CD14-positive monocyte (primary cell): Measurements from ENCODE around the gene RNF180. TPM values are rescaled to one million over a fixed set of nuclear protein-coding genes. Genes with fewer than 3 reads are reported as not detected.

Source experiments
- DNase-seq, 3 donors: peaks; one replicate each; pipeline ENCODE4 v3.0.0-alpha.2; 2011 to 2022
- H2AFZ ChIP-seq: 2 replicates; pipeline ENCODE4 v1.6.0; 2012; ENCODE audit warnings: mild to moderate bottlenecking, low read depth, low read length, inconsistent platforms; ENCODE audit not compliant: insufficient read depth, poor library complexity, severe bottlenecking
- H3K27ac ChIP-seq, 2 donors: 1 replicate in 1 of 2; 2 replicates in 1 of 2; pipeline ENCODE4 v1.5.1; 2012 to 2013; ENCODE audit warnings: low read length in 2 of 2, control low read depth in 1 of 2, inconsistent platforms in 1 of 2, low read depth in 1 of 2, mild to moderate bottlenecking in 1 of 2
- H3K27me3 ChIP-seq, 2 donors: one replicate each; pipeline versions ENCODE4 v1.6.0 to v1.6.1; 2011 to 2013; ENCODE audit warnings: low read length in 2 of 2; ENCODE audit not compliant: control insufficient read depth in 2 of 2, insufficient read depth in 2 of 2
- H3K36me3 ChIP-seq, 2 donors: replicated peaks in 1 of 2; 1 replicate in 1 of 2; 2 replicates in 1 of 2; pipeline versions ENCODE4 v1.5.1 to v1.6.1; 2012 to 2013; ENCODE audit warnings: low read length in 2 of 2, control low read depth in 1 of 2, inconsistent platforms in 1 of 2, mild to moderate bottlenecking in 1 of 2; ENCODE audit not compliant: insufficient read depth in 2 of 2, control insufficient read depth in 1 of 2
- H3K4me1 ChIP-seq, 2 donors: 1 replicate in 1 of 2; 2 replicates in 1 of 2; pipeline versions ENCODE4 v1.5.1 to v1.6.1; 2012 to 2013; ENCODE audit warnings: low read length in 2 of 2, control low read depth in 1 of 2, inconsistent platforms in 1 of 2, mild to moderate bottlenecking in 1 of 2, moderate library complexity in 1 of 2; ENCODE audit not compliant: insufficient read depth in 2 of 2, control insufficient read depth in 1 of 2
- H3K4me2 ChIP-seq: replicated peaks from 2 replicates; pipeline ENCODE3; 2012; ENCODE audit warnings: low read length, moderate library complexity, mild to moderate bottlenecking; ENCODE audit not compliant: poor library complexity, severe bottlenecking; ENCODE audit errors: extremely low read depth
- H3K4me3 ChIP-seq, 3 experiments: fragments of 200-600 bp in 1 of 3; sonication (generic) in 1 of 3; replicated peaks in 1 of 3; 1 replicate in 2 of 3; 2 replicates in 1 of 3; pipeline ENCODE4 v1.5.1; 2011 to 2013; ENCODE audit warnings: low read length in 3 of 3, mild to moderate bottlenecking in 3 of 3, control low read depth in 2 of 3, low read depth in 2 of 3, inconsistent platforms in 1 of 3, moderate library complexity in 1 of 3
- H3K79me2 ChIP-seq: 2 replicates; pipeline ENCODE4 v1.6.0; 2012; ENCODE audit warnings: mild to moderate bottlenecking, control low read depth, inconsistent platforms, low read length, moderate library complexity; ENCODE audit not compliant: insufficient read depth
- H3K9ac ChIP-seq: 2 replicates; pipeline ENCODE4 v1.6.0; 2017; ENCODE audit warnings: low read length, mild to moderate bottlenecking; ENCODE audit not compliant: insufficient read depth, poor library complexity, severe bottlenecking
- H3K9me3 ChIP-seq, 2 donors: replicated peaks in 1 of 2; 1 replicate in 1 of 2; 2 replicates in 1 of 2; pipeline versions ENCODE4 v1.5.1 to v1.6.1; 2012 to 2013; ENCODE audit warnings: low read length in 2 of 2, control low read depth in 1 of 2; ENCODE audit not compliant: control insufficient read depth in 1 of 2, insufficient read depth in 1 of 2
- H4K20me1 ChIP-seq: 2 replicates; pipeline ENCODE4 v1.6.0; 2012; ENCODE audit warnings: mild to moderate bottlenecking, low read length, control low read depth, moderate library complexity; ENCODE audit not compliant: insufficient read depth
- H3K27ac Mint-ChIP-seq, 7 donors: one replicate each; pipeline ENCODE4 v1.8.0; 2020; ENCODE audit warnings: mild to moderate bottlenecking in 7 of 7, mixed read lengths in 7 of 7, moderate library complexity in 6 of 7, inconsistent platforms in 2 of 7
- H3K27me3 Mint-ChIP-seq, 3 donors: one replicate each; pipeline ENCODE4 v1.8.0; 2021 to 2022; ENCODE audit warnings: low read depth in 3 of 3, mild to moderate bottlenecking in 3 of 3, mixed read lengths in 3 of 3, moderate library complexity in 3 of 3, inconsistent platforms in 1 of 3
- H3K36me3 Mint-ChIP-seq, 2 donors: one replicate each; pipeline ENCODE4 v1.8.0; 2020; ENCODE audit warnings: mixed read lengths in 2 of 2, inconsistent platforms in 1 of 2, mild to moderate bottlenecking in 1 of 2
- H3K4me1 Mint-ChIP-seq: one replicate; pipeline ENCODE4 v1.8.0; 2020; ENCODE audit warnings: mild to moderate bottlenecking, mixed read lengths
- H3K4me3 Mint-ChIP-seq, 2 donors: one replicate each; pipeline ENCODE4 v1.8.0; 2020; ENCODE audit warnings: mild to moderate bottlenecking in 2 of 2, mixed read lengths in 2 of 2, moderate library complexity in 1 of 2
- H3K9me3 Mint-ChIP-seq, 7 donors: one replicate each; pipeline ENCODE4 v1.8.0; 2020 to 2022; ENCODE audit warnings: mixed read lengths in 7 of 7, mild to moderate bottlenecking in 6 of 7, moderate library complexity in 6 of 7, inconsistent platforms in 2 of 7
- CTCF ChIP-seq: fragments of 200-600 bp; IDR thresholded peaks from one replicate; pipeline ENCODE4 v1.8.0; 2022; ENCODE audit warnings: antibody characterized with exemption, mild to moderate bottlenecking
- WGBS: methylation state at CpG from one replicate; pipeline ENCODE4 v1.1.5; 2013; ENCODE audit warnings: missing lambda C conversion rate; ENCODE audit not compliant: insufficient coverage; 5-methylcytosine and 5-hydroxymethylcytosine counted together
- intact Hi-C, 2 donors: fragments of 100-400 bp; cut with micrococcal nuclease; formaldehyde crosslinking; loops; one replicate each; pipeline versions ENCODE4 v1.15.0 to v1.15.1; 2023
- polyA plus RNA-seq, 3 donors: library from polyadenylated mRNA; depleted of rRNA in 1 of 3; unstranded in 2 of 3; stranded (reverse) in 1 of 3; fragments of 300-500 nt in 2 of 3; fragments of >200 nt in 1 of 3; fragmentation: Illumina TruSeq in 2 of 3; gene quantifications; 1 replicate in 2 of 3; 2 replicates in 1 of 3; pipeline ENCODE4 v1.2.3, GENCODE V29; 2012 to 2021

RNF180 gene
- polyA plus RNA-seq, 3 donors, result not detected

- no peak overlapping the region for H3K4me3 Mint-ChIP-seq
- H3K27me3 Mint-ChIP-seq, result peaks cover 0 to 2% (median 0%) of the 10 kb centered on the region in 3 donors
Observed at GRCh38 chr5:64312491-64312890, 146.8 kb downstream of the RNF180 start.

DNA sequence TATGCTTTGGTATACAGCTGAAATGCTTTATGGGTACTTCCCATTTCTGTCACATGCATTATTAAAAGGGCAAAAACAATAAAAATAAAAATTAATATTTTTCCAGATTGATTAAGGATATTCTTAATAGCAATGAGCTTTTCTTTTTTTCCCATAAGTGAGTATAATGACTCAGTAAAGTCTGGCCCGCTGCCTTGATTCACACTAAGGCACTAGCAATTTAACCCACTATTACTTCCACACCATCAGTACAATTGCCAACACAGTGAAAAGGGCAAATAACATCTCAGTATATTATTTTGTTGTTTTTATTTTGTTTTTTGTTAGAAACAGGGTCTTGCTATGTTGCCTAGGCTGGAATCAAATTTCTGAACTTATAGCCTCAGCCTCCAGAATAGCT lies 150.1 kb downstream of the RNF180 start:
- no CpG with 5 or more reads among the region's 1 CpG for WGBS

More at GRCh38 chr5:64312491-64312890, 146.8 kb downstream of the RNF180 start:
- intact Hi-C loops, result no loop called here
- TF ChIP-seq CTCF, result no peak
- no peaks in the 10 kb centered on the region for H3K36me3 Mint-ChIP-seq
- H3K27ac Mint-ChIP-seq, result no peak overlapping the region
- H3K9ac ChIP-seq, result no peak overlapping the region
- WGBS, result no CpG with 5 or more reads among the region's 4 CpGs
- H3K9me3 Mint-ChIP-seq, result peaks cover 0 to 5% (median 0%) of the 10 kb centered on the region in 7 donors
- no peaks in the 10 kb centered on the region for H3K4me1 ChIP-seq
- no peaks in the 10 kb centered on the region for H3K36me3 ChIP-seq
- no peaks in the 10 kb centered on the region for H4K20me1 ChIP-seq
- no peaks in the 10 kb centered on the region for H3K27me3 ChIP-seq
- DNase-seq, result no peak
- H3K9me3 ChIP-seq, result no peaks in the 10 kb centered on the region
- H3K4me1 Mint-ChIP-seq, result no peaks in the 10 kb centered on the region
- H2AFZ ChIP-seq, result no peak overlapping the region
- no peak overlapping the region for H3K27ac ChIP-seq
- no peak overlapping the region for H3K4me2 ChIP-seq
- H3K79me2 ChIP-seq, result no peaks in the 10 kb centered on the region
- H3K4me3 ChIP-seq, result no peak overlapping the region

More for the DNA sequence above, 150.1 kb downstream of the RNF180 start:
- Histone ChIP-seq H2AFZ (no peak overlapping the region), H3K9me3 (no peaks in the 10 kb centered on the region), H3K4me1 (no peaks in the 10 kb centered on the region), H3K36me3 (no peaks in the 10 kb centered on the region), H3K4me2 (no peak overlapping the region), H3K79me2 (no peaks in the 10 kb centered on the region), H3K27me3 (no peaks in the 10 kb centered on the region), H4K20me1 (no peaks in the 10 kb centered on the region), H3K27ac (no peak overlapping the region), H3K4me3 (no peak overlapping the region), H3K9ac (no peak overlapping the region)
- TF ChIP-seq CTCF, result no peak
- Mint-ChIP-seq H3K4me1 (no peaks in the 10 kb centered on the region), H3K9me3 (peaks cover 0 to 3% (median 0%) of the 10 kb centered on the region in 7 donors), H3K27ac (no peak overlapping the region), H3K27me3 (no peaks in the 10 kb centered on the region), H3K36me3 (no peaks in the 10 kb centered on the region), H3K4me3 (no peak overlapping the region)
- no peak for DNase-seq
- intact Hi-C loops, result no loop called here
